Fibroblast of lung (primary cell): Measurements from ENCODE around the gene ANXA6.

Source experiments
- EZH2 ChIP-seq: IDR thresholded peaks from 2 replicates; pipeline ENCODE4 v1.5.1; 2012; ENCODE audit warnings: low read length, control low read depth, mild to moderate bottlenecking; ENCODE audit errors: missing control alignments
- TF ChIP-seq, protein P1 (sequence below), 2 donors: IDR thresholded peaks in 1 of 2; conservative IDR thresholded peaks in 1 of 2; 1 replicate in 1 of 2; 2 replicates in 1 of 2; pipeline ENCODE4 v1.5.1; 2011 to 2012; ENCODE audit warnings: low read length in 2 of 2, control low read depth in 1 of 2, inconsistent platforms in 1 of 2, low read depth in 1 of 2, mild to moderate bottlenecking in 1 of 2

DNA sequence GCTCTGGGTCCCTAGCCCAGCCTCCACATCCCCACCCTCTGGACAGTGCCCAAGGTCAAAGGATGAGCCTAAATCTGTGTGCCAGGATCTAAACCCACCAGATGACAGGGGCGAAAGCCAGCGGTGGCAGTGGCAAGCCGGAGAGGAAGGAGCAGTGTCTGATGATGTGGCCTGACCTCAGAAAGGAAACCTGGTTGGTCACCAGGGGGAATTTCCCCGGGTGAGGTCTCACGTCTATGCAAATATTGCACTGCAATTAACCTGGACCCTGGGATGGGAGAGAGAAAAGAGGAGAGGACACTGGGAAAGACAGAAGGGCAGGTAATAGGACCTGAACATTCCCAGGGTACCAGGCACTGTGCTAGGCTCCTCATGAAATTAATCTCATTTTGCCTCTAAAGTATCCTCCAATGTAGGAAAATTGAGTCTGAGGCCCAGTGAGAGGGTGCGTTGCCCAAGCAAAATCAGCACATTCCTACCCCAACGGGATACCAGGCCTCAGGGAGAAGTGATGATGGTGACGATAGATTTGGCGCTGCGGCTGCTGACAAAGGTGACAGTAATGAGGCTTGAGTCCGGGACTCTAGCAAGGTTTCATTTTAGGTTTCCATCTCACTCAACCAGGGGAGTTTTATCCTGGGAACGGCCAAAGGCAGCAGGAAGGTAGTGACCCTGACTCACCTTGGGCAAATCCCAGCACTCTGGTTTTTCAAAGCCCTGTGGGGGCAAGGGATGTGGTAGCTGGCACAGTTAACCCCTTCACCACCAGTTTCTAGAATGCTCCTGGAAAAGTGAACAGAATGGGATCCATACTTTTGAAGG, 63.3 kb downstream of the ANXA6 start:
- TF ChIP-seq, protein P1, sequence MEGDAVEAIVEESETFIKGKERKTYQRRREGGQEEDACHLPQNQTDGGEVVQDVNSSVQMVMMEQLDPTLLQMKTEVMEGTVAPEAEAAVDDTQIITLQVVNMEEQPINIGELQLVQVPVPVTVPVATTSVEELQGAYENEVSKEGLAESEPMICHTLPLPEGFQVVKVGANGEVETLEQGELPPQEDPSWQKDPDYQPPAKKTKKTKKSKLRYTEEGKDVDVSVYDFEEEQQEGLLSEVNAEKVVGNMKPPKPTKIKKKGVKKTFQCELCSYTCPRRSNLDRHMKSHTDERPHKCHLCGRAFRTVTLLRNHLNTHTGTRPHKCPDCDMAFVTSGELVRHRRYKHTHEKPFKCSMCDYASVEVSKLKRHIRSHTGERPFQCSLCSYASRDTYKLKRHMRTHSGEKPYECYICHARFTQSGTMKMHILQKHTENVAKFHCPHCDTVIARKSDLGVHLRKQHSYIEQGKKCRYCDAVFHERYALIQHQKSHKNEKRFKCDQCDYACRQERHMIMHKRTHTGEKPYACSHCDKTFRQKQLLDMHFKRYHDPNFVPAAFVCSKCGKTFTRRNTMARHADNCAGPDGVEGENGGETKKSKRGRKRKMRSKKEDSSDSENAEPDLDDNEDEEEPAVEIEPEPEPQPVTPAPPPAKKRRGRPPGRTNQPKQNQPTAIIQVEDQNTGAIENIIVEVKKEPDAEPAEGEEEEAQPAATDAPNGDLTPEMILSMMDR (conservative IDR thresholded peaks at IDR 0.05 in 1 of 2, IDR thresholded peaks at IDR 0.05 in 1 of 2; ENCODE audit: low read depth in 1 of 2, low read length in 2 of 2), result no peak
- TF ChIP-seq EZH2, result no peak
